ENCODE data around the gene RYR1.

DNA sequence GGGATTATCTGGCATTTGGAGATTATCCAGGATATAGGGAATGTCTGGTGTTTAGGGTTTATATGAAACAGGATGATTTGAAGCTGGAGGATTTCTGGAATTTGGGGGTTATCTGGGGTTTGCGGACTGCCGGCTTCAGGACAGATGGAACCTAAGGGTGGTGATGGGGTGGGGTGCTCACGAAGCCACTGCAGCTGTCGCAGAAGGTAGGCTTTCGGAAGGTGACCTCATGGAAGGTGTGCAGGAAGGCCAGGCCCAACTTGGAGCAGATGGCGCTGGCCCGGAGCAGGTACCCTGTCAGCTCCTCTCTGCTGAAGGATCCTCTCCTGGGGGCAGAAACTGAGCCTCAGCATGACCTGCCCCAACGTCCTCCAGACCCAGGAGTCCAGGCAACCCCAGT is 21.0 kb upstream of the RYR1 start:
- TF ChIP-seq, protein P1, sequence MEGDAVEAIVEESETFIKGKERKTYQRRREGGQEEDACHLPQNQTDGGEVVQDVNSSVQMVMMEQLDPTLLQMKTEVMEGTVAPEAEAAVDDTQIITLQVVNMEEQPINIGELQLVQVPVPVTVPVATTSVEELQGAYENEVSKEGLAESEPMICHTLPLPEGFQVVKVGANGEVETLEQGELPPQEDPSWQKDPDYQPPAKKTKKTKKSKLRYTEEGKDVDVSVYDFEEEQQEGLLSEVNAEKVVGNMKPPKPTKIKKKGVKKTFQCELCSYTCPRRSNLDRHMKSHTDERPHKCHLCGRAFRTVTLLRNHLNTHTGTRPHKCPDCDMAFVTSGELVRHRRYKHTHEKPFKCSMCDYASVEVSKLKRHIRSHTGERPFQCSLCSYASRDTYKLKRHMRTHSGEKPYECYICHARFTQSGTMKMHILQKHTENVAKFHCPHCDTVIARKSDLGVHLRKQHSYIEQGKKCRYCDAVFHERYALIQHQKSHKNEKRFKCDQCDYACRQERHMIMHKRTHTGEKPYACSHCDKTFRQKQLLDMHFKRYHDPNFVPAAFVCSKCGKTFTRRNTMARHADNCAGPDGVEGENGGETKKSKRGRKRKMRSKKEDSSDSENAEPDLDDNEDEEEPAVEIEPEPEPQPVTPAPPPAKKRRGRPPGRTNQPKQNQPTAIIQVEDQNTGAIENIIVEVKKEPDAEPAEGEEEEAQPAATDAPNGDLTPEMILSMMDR (conservative IDR thresholded peaks at IDR 0.05; ENCODE audit: low read length): no peak
- TF ChIP-seq EZH2phosphoT487 (IDR thresholded peaks at IDR 0.05; ENCODE audit: borderline replicate concordance, low read depth, low read length): no peak

Measured in OCI-LY7 (cell line).